ENCODE data around the gene ECE1.

Gene ECE1

DNA sequence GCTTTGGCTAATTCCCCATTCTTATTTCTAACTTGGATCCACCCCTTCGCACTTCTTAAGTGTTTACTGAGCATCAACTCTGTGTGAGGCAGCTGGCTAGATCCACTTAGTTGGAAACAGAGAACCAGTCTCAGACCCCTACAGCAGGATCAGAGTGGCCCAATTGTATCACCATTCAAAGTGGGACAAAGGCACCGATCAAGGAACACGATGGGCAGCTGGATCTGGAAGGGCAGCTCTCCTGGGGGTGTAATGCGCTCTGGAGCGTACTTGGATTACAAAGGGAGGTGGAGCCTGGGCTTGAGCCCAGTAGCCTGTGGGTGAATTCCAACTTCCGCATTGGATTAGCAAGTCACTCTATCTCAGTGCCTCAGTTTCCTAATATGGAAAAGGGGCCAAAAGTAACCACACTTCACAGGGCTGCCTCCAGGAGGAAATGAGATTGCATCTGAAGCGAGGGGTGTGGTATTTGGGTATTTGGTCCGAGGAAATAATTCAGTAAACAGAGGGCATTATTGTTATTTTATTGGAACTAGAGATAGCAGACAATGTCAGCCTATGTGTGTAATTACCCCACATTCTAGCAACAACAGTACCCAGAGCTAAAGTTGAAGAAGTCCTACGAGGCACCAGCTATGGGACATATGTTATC, 11.9 kb downstream of the ECE1 start:
- Histone ChIP-seq H3K27me3 (ENCODE audit: insufficient read depth, low read length, poor library complexity, severe bottlenecking) (no peaks in the 10 kb centered on the region), H3K9me2 (replicated peaks; ENCODE audit: low read depth, low read length) (no peaks in the 10 kb centered on the region), H2AFZ (ENCODE audit: low read length) (no peak overlapping the region), H3K4me1 (ENCODE audit: insufficient read depth, low read length, poor library complexity, severe bottlenecking) (peaks cover 20% of the 10 kb centered on the region), H3K79me2 (ENCODE audit: insufficient read depth, low read length) (no peaks in the 10 kb centered on the region), H3K9ac (ENCODE audit: low read depth, low read length, poor library complexity, severe bottlenecking) (no peak overlapping the region), H3K4me3 (ENCODE audit: low read length, poor library complexity, severe bottlenecking) (no peak overlapping the region), H4K20me1 (ENCODE audit: insufficient read depth, low read length, poor library complexity, severe bottlenecking) (no peaks in the 10 kb centered on the region), H3K36me3 (ENCODE audit: insufficient read depth, low read length) (no peaks in the 10 kb centered on the region; the same call in 1 of the 2 replicates), H3F3A (ENCODE audit: low read depth) (no peaks in the 10 kb centered on the region), H3K4me2 (ENCODE audit: low read depth, low read length, poor library complexity, severe bottlenecking) (no peak overlapping the region), H3K9me3 (ENCODE audit: insufficient read depth, low read depth, low read length) (no peaks in the 10 kb centered on the region)
- no peak for TF ChIP-seq EZH2phosphoT487 (IDR thresholded peaks at IDR 0.05; ENCODE audit: borderline replicate concordance)
- TF ChIP-seq, protein P1, sequence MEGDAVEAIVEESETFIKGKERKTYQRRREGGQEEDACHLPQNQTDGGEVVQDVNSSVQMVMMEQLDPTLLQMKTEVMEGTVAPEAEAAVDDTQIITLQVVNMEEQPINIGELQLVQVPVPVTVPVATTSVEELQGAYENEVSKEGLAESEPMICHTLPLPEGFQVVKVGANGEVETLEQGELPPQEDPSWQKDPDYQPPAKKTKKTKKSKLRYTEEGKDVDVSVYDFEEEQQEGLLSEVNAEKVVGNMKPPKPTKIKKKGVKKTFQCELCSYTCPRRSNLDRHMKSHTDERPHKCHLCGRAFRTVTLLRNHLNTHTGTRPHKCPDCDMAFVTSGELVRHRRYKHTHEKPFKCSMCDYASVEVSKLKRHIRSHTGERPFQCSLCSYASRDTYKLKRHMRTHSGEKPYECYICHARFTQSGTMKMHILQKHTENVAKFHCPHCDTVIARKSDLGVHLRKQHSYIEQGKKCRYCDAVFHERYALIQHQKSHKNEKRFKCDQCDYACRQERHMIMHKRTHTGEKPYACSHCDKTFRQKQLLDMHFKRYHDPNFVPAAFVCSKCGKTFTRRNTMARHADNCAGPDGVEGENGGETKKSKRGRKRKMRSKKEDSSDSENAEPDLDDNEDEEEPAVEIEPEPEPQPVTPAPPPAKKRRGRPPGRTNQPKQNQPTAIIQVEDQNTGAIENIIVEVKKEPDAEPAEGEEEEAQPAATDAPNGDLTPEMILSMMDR (conservative IDR thresholded peaks at IDR 0.05; ENCODE audit: low read length), result no peak

DNA sequence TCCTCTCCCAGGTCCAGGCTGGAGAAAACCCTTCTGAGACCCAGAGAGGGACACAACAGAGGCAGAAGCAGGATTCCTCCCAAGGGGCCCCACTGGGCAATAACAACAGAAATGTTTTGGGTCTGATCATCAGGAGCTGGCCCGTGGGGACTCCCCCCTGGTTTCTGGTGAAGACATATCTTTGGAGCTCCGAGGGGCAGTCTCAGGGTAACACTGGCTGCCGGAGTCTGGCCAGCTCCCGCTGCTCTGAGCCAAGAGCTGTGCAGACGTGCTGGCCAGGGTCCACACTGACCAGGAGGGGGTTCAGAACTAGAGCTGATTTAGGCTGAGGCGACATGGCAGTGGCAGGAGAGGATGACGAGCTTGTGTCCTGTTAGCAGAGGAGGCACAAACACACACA, 13.1 kb downstream of the ECE1 start:
- H3F3A ChIP-seq (ENCODE audit: low read depth), result no peaks in the 10 kb centered on the region
- no peak overlapping the region for H2AFZ ChIP-seq (ENCODE audit: low read length)
- H3K4me3 ChIP-seq (ENCODE audit: low read length, poor library complexity, severe bottlenecking), result no peak overlapping the region
- no peaks in the 10 kb centered on the region for H3K9me2 ChIP-seq (replicated peaks; ENCODE audit: low read depth, low read length)
- no peaks in the 10 kb centered on the region for H3K9me3 ChIP-seq (ENCODE audit: insufficient read depth, low read depth, low read length)
- no peaks in the 10 kb centered on the region for H3K79me2 ChIP-seq (ENCODE audit: insufficient read depth, low read length)
- no peak for TF ChIP-seq EZH2phosphoT487 (IDR thresholded peaks at IDR 0.05; ENCODE audit: borderline replicate concordance)
- TF ChIP-seq, protein P1 (conservative IDR thresholded peaks at IDR 0.05; ENCODE audit: low read length), result no peak
- H3K4me1 ChIP-seq (ENCODE audit: insufficient read depth, low read length, poor library complexity, severe bottlenecking), result peaks cover 19% of the 10 kb centered on the region
- no peak overlapping the region for H3K9ac ChIP-seq (ENCODE audit: low read depth, low read length, poor library complexity, severe bottlenecking)
- H4K20me1 ChIP-seq (ENCODE audit: insufficient read depth, low read length, poor library complexity, severe bottlenecking), result no peaks in the 10 kb centered on the region
- no peak overlapping the region for H3K4me2 ChIP-seq (ENCODE audit: low read depth, low read length, poor library complexity, severe bottlenecking)
- H3K27me3 ChIP-seq (ENCODE audit: insufficient read depth, low read length, poor library complexity, severe bottlenecking), result no peaks in the 10 kb centered on the region
- no peaks in the 10 kb centered on the region; the same call in 1 of the 2 replicates for H3K36me3 ChIP-seq (ENCODE audit: insufficient read depth, low read length)

DNA sequence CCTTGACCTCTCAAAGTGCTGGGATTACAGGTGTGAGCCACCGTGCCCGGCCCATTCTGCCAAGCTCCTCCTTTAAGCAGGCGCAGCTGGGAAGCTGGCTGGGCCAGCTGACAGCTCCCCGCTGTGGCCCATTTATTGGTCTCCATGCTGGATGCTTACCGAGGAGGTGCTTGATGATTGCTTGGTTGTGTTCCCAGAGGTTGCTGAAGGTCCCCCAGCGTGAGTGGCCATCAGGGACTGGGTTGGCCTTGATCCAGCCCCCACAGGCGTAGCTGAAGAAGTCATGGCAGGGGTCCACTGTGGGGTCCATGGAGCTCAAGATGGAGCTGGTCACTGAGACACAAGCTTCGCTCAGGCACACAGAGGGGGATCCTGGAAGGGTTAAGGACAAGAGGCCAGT, 17.7 kb downstream of the ECE1 start:
- no peak overlapping the region for H3K4me2 ChIP-seq (ENCODE audit: low read depth, low read length, poor library complexity, severe bottlenecking)
- H3K9ac ChIP-seq (ENCODE audit: low read depth, low read length, poor library complexity, severe bottlenecking), result no peak overlapping the region
- no peaks in the 10 kb centered on the region for H3K27me3 ChIP-seq (ENCODE audit: insufficient read depth, low read length, poor library complexity, severe bottlenecking)
- no peaks in the 10 kb centered on the region for H4K20me1 ChIP-seq (ENCODE audit: insufficient read depth, low read length, poor library complexity, severe bottlenecking)
- no peak overlapping the region for H2AFZ ChIP-seq (ENCODE audit: low read length)
- no peaks in the 10 kb centered on the region for H3K9me3 ChIP-seq (ENCODE audit: insufficient read depth, low read depth, low read length)
- no peaks in the 10 kb centered on the region for H3K9me2 ChIP-seq (replicated peaks; ENCODE audit: low read depth, low read length)
- H3K4me3 ChIP-seq (ENCODE audit: low read length, poor library complexity, severe bottlenecking), result no peak overlapping the region
- no peak for TF ChIP-seq EZH2phosphoT487 (IDR thresholded peaks at IDR 0.05; ENCODE audit: borderline replicate concordance)
- TF ChIP-seq, protein P1 (conservative IDR thresholded peaks at IDR 0.05; ENCODE audit: low read length), result no peak
- peaks cover 4% of the 10 kb centered on the region for H3K4me1 ChIP-seq (ENCODE audit: insufficient read depth, low read length, poor library complexity, severe bottlenecking)
- H3K79me2 ChIP-seq (ENCODE audit: insufficient read depth, low read length), result no peaks in the 10 kb centered on the region
- H3K36me3 ChIP-seq (ENCODE audit: insufficient read depth, low read length), result peaks cover 4% of the 10 kb centered on the region; the same call in 1 of the 2 replicates
- no peaks in the 10 kb centered on the region for H3F3A ChIP-seq (ENCODE audit: low read depth)
